Kidney capillary endothelial cell (primary cell): Measurements from ENCODE around the gene XKR7.
"Not testable (repeated sequence)": the region's sequence is repeated elsewhere in the genome, so short reads cannot be mapped to it uniquely, and the experiment has no call there.

Experiments
- DNase-seq: peaks from one replicate; pipeline ENCODE4 v3.0.0-alpha.2; 2018; ENCODE audit warnings: low spot score

XKR7 gene, protein sequence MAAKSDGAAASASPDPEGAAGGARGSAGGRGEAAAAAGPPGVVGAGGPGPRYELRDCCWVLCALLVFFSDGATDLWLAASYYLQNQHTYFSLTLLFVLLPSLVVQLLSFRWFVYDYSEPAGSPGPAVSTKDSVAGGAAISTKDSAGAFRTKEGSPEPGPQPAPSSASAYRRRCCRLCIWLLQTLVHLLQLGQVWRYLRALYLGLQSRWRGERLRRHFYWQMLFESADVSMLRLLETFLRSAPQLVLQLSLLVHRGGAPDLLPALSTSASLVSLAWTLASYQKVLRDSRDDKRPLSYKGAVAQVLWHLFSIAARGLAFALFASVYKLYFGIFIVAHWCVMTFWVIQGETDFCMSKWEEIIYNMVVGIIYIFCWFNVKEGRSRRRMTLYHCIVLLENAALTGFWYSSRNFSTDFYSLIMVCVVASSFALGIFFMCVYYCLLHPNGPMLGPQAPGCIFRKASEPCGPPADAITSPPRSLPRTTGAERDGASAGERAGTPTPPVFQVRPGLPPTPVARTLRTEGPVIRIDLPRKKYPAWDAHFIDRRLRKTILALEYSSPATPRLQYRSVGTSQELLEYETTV

DNA sequence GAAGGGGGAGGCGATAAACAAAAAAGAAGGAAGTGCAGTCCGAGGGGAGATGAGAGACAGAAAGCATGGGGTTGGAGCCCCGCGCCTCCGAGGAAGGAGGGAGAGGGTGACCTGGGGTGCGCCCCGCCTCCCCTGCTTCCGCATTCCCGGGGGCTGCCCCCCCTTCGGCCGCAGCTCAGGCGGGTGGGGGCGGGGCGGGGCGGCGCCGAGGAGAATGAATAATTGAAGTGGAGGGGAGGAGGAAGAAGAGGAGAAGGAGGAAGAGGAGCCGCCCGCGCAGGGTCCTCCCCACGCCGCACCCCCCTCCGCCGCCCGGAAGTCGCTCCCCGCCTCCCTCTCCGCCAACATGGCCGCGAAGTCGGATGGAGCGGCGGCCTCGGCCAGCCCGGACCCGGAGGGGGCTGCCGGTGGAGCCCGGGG, at the start of gene XKR7:
TSS of gene XKR7 (plus strand) at position 322 of the 420 bp plus-strand sequence. CDS start at position 347, 25 bp downstream.
- no peak for DNase-seq

DNA sequence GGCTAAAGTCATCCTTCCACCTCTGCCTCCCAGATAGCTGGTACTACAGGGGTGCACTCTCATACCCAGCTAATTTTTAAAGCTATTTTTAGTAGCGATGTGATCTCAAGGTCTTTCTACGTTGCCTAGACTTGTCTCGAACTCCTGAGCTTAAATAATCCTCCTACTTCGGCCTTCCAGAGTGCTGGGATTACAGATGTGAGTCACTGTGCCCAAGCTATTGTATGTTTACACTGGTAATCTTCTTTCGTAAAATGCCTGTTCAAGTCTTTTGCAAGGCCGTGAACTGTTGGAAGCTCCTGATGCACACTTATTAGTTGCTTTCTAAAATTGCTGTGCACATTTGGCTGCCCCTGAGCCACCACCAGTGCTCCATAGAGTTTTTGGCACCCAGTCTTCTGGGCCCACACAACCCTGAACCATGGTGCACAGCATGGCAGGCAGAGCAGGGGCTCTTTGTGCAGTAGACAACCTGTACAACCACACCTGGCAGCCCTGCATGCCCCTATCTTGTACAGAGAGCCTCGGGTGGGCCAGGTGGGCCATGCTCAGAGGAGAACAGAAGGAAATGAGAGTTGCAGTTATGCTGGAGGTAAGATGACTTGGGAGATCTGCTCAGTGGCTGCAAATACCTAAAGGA, 49.4 kb upstream of the XKR7 start:
- DNase-seq, result no peak

DNA sequence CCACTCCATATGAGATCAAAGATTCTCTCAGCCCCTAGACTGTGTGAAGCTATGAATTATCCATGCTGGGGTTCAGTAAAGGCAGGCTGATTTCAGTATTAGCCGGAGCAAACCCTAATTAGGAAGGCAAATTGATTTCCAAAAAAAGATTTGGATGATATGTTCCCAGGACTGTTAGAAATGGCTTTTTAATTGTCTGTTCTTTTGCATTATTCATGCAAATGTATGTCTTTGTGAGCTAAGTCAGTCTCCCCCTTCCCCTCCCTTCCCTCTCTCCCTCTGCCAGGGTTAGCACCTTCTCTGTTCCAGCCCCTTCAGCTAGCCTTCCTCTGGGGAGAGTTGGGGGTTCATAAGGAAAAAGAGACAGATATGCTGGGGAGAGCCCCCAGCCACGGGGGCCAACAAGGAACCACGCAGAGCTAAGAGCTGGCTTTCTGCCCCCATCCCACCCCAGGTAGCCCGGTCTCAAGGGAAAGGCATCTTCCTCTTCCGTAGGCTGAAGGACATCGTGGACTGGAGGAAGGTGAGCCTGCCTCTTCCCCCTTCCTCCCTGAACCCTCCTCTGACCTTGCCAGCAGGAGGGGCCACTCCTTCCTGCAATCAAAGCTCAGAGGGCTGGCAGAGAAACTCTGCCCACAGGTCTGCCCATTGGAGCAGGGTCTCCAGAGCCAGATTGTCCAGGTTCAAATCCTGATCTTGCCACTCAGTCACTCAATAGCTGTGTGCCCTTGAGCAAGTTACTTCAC, 48.4 kb upstream of the XKR7 start:
- DNase-seq, result no peak

DNA sequence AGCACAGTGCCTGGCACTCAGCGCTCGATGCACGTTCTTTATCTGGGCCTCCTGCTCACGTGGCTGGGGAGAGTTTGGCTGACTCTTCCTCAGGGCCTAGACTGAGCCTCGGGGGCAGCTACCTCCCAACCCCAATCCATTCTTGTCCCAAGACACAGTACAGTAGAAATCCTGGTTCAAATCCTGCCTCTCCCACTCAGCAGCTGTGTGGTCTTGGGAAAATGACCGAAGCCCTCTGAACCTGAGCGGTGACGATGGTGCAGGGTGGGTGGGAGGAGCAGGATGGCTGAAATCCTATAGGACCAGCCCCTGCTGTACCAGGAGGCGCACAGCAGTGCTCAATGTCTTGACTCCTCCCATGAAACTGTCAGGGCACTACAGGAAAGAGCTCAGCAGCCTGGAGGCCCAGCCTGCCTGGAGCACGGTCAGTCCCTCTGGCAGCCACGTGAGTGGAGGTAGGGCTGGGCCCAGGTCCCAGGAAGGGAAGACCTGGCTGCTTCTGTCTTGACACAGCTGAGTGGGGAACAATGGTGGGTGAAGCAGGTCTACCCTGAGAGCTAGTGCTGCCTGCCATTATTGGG, 47.6 kb upstream of the XKR7 start:
- DNase-seq, result no peak

DNA sequence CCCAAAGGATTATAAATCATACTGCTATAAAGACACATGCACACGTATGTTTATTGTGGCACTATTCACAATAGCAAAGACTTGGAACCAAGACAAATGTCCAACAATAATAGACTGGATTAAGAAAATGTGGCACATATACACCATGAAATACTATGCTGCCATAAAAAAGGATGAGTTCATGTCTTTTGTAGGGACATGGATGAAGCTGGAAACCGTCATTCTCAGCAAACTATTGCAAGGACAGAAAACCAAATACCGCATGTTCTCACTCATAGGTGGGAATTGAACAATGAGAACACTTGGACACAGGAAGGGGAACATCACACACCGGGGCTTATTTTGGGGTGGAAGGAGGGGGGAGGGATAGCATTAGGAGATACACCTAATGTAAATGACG, 46.5 kb upstream of the XKR7 start:
- not testable (repeated sequence) for DNase-seq

DNA sequence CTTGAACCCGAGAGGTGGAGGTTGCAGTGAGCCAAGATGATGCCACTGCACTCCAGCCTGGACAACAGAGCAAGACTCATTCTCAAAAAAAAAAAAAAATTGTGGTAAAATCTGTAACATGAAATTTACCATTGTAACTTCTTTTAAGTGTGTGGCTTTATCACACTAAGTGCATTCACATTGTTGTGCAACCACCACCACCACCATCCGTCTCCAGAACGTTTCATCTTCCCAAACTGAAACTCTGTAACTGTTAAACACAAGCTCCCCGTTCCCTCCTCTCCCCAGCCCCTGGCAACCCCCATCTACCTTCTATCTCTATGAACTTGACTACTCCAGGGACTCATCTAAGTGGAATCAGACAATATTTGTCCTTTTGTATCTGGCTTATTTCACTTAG, 45.8 kb upstream of the XKR7 start:
- no peak for DNase-seq

DNA sequence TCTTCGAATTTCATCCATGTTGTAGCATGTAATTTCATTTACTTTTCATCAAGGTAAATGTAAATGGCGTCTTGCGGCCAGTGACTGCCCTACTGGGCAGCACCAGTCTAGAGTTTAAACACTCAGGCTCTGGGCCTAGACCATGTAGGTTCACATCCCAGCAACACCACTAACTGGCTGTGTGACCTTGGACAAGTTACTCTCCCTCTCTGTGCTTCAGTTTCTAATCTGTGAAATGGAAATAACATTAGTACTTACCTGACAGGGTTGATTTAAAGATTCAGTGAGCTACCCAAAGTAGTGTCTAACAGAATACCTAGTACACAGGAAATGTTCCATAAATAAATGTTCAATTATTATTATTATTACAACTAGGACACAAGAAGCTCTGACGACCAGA, 45.4 kb upstream of the XKR7 start:
- DNase-seq, result no peak

DNA sequence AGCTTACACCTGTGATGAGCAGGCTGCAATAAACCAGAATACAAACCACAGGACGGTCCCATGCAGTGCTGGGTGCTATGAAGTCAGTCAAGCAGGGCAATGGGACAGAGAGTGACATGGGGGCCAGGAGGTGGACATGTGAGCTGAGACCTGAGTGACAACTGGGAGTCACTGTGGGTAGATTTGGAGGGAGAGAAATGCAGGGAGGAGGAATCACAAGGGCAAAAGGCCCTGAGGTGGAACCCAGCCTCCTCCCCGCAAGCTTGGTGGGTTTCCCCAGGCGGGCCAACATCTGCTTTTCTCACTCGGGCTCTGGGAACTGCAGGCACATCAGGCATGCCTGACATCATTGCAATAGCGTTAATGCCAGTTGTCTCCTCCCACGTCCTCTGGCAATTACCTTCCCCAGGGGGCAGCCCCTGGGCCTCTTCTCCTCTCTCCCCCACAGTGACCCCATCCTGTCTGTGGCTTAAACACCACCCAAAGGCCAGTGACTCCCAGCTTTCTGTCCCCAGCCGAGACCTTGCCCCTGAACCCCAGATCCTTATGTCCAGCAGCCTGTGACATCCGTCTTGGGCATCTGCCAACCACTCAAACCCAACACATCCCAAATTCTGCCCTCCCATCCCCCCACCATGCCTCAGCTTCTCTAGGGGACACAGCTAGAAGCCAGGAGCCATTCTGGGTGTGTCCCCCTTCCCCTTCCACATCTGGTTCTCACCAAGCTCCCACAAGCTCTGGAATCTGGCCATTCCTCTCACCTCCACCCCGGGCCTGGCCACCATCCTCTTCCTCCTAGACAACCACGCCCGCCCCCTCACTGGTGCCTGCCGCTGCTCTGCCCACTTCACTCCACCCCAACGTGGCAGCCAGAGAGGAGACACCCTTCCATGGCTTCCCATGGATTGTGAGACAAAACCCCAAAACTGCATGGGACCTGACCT, 44.3 kb upstream of the XKR7 start:
- DNase-seq, result no peak

DNA sequence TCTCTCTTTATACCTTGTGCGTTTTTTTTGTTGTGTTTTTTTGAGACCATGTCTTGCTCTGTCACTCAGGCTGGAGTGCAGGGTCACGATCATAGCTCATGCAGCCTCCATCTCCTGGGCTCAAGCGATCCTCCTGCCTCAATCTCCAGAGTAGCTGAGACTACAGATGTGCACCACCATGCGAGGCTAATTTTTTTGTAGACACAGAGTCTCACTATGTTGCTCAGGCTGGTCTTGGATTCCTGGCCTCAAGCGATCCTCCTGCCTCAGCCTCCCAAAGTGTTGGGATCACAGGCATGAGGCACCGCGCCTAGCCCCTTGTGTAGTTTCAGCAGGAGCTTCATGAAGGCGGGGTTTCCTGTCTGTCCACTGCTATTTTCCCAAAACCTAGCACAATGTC, 43.4 kb upstream of the XKR7 start:
- no peak for DNase-seq

DNA sequence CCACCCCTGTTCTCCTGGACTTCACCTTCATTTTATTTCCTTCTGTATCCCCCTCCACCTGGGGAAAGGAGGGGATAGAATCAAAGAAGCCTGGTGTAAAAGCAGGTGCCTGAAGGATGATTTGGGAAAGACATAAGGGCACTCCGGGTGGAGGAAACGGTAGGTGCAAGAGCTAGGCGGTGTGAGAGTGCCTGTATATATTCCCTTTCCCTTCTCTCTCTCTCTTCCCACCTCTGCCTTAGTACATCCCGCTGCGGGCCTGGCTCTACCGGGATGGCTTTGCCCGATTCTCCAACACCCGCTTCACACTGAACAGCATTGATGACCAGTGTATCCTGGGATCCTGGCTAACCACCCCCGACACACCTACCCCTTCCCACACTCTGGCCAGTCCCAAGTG, 42.3 kb upstream of the XKR7 start:
- DNase-seq, result no peak

DNA sequence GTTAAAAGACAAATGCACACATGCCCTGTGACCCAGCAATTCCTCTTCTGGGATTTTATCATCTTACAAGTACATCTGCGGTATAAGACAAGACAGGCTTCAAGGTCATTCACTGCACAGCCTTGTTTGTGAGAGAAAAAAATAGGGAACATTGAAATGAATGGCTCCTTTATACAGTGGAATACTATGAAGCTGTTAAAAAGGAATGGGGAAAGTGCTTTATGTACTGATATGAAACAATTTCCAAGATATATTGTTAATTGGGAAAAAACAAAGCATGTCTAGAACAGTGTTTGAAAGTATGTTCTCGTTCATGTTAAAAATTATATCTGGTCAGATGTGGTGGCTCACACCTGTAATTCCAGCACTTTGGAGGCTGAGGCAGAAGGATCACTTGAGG, 41.5 kb upstream of the XKR7 start:
- DNase-seq, result no peak

DNA sequence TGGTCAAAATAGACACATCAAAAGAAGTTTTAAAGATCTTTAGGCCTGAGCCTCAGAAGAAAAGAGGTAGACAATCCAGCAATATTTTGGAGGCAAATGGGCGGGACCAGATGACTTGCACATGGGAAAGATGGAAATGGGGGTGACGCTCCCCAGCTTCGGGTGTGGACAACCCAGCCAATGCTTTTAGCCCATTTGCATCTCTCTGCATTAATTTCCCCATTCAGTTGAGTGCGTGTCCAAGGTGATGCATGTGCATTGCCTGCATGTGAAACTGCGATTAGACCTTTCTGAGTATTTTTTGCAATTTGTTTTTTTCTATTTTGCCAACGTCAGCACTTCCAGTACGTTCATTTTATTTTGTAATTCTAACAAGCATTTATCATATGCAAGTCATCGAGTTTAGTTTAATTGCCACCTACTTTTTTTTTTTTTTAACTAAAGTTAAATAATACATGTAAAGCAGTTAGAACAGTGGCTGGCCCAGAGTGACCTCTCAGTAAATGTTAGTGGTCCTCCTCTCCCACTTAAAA, 40.3 kb upstream of the XKR7 start:
- DNase-seq, result no peak

DNA sequence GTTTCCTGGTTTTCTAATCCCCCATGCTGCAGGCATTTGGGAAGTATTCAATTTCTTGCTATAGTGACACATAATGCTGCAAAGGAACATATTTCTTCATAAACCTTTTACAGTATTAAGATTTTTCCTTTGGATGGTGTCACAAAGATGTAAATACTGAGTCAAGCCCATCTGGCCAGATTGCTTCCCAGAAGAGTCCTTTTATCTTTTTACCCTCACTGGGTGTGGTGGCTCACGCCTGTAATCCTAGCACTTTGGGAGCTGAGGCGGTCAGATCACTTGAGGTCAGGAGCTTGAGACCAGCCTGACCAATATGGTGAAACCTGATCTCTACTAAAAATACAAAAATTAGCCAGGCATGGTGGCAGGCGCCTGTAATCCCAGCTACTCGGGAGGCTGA, 38.3 kb upstream of the XKR7 start:
- DNase-seq, result not testable (repeated sequence)

DNA sequence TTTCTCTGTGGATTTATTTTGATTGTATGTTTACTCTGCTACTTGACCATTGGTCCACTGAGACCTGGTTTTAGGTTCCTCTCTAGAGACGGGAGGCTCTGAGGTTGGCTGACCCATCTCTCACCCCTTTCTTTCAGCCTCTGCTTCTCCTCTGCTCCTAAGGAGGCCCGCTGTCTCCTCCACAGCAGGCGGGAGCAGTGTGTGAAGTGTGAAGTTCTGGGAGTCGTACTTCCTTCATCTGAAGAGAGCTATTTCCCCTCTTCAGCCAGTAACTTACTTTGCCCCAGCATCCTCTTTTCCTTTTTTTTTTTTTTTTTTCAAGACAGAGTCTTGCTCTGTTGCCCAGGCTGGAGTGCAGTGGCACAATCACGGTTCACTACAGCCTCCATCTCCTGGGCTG, 37.2 kb upstream of the XKR7 start:
- DNase-seq, result no peak

DNA sequence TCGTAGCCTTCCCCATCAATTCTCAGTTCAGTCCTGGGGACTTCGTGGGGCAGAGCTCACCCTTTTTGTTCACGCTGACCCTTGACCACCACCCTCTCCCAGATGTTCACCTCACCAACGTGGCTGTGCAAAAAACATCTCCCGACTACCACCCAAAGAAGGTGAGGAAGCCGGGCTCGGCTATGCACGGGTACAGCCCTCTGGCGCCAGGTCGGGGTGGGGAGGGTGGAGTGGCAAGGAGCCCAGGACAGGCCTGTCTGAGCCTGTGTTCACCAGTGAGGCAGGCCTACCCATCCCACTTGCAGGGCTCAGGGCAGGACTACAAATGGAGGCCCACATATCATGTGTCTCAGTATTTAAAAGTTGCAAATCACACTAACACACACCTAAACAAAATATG, 34.3 kb upstream of the XKR7 start:
- DNase-seq, result no peak

DNA sequence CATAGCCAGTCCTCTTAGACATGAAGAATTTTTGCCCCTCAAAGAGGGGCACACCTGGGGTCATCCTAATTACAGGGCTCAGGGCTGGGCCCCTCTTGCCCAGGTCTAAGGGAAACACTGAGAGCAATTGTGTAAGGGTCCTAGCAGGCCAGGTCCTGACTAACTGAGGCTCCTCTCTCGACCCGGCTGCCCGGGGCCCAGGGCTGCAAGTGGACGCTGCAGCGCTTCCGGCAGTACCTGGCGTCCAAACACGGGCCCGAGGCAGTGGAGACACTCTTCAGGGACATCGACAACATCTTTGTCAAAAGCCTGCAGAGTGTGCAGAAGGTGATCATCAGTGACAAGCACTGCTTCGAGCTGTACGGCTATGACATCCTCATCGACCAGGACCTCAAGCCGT, 33.5 kb upstream of the XKR7 start:
- no peak for DNase-seq

DNA sequence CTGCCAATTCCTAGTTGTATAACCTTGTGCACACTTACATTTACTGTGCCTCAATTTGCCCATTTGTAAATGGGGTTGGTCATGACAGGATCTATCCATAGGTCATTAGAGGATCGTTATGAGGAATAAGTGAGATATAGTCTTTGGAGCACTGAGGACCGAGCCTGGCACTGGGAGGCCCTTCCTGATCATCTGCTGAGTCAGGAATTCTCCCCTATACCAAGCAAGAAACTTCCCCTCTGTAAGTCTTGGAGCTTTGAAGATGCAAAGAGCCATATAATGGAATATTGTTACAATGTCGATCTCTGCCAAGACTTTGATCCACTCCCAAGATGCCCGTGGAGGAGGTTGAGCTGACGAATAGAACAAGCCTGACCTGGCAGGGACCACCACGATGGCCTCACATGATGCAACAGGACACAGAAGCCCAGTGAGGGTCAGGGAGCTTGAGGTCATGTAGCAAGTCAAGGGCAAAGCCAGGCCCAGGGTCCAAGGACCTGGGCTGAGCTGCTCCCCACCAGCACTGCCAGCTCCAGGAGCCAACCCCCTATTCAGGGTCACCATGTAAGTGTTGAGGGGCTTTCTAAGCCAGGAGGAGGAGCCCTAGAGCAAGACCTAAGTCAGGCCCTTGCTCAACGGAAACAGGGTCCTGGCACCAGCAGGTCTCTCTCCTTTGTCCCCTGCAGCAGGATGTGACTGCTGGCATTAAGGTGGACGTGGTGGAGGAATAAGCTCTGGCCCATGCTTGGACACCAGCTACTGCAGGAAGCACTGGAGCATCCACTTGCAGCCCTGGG, 32.8 kb upstream of the XKR7 start:
- DNase-seq, result peak; percentile 36

DNA sequence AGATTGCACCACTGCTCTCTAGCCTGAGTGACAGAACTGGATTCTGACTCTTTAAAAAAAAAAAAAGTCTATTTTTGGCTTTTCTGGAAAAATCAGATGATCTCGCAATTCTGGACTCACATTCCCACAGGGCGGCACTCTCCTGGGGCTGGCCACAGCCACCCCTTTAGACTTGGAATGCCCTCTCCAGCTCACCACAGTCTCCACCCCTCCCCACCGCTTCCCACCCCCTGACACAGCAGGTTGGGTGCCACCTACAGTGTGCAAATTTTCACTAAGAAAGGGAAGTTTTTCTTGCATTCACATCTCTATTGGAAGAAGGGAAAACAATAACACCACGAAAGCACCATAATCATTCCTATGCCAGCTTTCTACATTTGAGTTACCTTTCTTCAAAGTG, 31.5 kb upstream of the XKR7 start:
- no peak for DNase-seq

DNA sequence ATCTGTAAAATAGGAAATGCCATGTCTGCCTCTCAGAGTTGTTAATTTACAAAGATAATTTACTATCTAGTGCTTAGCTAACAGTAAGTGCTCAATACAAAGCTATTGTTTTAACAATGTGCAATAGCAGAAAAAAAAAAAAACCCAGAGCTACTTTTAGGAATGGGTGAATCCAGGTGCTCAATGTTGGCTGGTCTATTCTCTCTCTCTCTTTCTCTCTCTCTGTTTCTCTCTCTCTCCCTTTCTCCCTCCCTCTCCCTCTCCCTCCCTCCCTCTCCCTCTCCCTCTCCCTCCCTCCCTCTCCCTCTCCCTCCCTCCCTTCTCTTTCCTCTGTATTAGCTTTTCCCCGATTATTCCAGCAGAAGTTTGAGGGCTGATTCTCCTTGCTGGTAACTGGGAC, 30.1 kb upstream of the XKR7 start:
- DNase-seq, result no peak

DNA sequence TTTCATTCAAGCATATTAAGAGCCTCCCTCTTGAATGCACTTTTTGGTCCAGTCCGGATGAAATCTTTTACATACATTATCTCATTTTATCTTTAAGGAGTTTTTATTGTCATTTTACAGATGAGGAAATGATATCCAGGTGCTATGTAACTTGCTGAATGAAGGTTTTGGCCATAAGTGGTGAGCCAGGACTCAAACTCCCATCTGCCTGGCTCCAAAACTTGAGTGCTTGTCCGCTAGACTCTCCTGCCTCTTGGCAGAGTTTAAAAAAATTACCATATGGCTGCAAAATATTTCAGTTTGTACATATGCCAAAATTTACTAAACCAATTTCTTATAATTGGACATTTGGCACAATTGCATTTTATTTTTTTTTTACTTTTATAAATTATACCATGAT, 28.3 kb upstream of the XKR7 start:
- no peak for DNase-seq
